ENCODE measurements around the gene LRRC10B.

- TF ChIP-seq POLR2A (IDR thresholded peaks at IDR 0.05) (no peak), CTCF (IDR thresholded peaks at IDR 0.05) (no peak)
Measured at GRCh38 chr11:61531044-61531443, 22.5 kb downstream of the LRRC10B start.

Measured in thyroid gland (tissue), 4 donors.